Measurements from ENCODE around the gene PHEX. TPM values are rescaled to one million over a fixed set of nuclear protein-coding genes. Genes with fewer than 3 reads are reported as not detected.

PHEX gene
- total RNA-seq, result under 1 TPM in 1 of 4 donors, not detected in 3; 0.05 TPM

DNA sequence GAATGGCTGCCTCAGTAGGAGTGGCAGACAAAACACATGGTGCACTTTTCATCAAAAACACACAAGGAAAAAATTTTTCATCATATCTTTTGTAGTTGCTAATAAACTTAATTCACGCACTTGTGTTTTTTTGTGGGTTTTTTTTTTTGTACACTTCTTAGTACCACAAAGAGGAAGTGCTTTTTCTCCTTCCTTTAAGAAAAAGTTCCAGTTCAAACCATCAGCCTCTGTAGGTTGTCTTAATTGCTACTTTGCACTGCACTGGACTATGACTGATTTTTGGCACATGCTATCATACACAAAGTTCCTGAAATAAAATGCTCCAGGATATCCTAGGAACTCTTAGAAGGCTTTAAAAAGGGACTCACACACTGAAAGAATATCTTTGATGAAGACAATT is at the start of gene PHEX:
TSS of gene PHEX (plus strand) at position 242 of the 400 bp plus-strand sequence. CDS start 681 bp downstream, outside the sequence.
- no peak for ATAC-seq
- in situ Hi-C loops (cut with MboI; ENCODE audit: low sequenced_read_pairs in 4 of 4), result no loop called here
- intact Hi-C loops (cut with DNase I; ENCODE audit: low total_unique reads), result no loop called here

DNA sequence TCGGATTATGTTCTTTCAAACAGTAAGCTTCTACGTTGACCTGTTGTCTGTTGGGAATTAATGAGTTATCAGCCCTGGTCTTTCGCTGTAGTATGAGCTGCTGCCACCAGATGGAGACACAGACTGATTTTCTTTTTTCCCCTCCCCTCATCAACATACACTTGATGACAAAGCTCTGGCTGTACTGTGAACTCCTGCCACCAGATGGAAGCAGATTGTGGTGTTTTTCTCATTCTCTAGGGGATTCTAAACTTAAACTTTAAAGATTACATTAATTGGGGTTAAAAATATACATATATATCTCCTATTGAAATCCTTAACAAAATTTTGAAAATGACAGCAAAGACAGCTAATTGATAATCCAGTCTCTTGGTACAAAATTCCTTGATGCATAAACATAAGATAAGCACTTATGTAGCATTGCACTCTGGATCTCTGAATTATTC is 46.8 kb upstream of the PHEX start:
- Histone ChIP-seq H3K27ac (no peak overlapping the region), H3K36me3 (no peaks in the 10 kb centered on the region), H3K4me1 (no peaks in the 10 kb centered on the region), H3K9me3 (no peaks in the 10 kb centered on the region), H3K27me3 (no peaks in the 10 kb centered on the region), H3K4me3 (no peak overlapping the region)
- DNase-seq, result peak in 1 of 2 donors; percentile 38
- peak; percentile 83 to 94 for ATAC-seq
- TF ChIP-seq, protein P1, sequence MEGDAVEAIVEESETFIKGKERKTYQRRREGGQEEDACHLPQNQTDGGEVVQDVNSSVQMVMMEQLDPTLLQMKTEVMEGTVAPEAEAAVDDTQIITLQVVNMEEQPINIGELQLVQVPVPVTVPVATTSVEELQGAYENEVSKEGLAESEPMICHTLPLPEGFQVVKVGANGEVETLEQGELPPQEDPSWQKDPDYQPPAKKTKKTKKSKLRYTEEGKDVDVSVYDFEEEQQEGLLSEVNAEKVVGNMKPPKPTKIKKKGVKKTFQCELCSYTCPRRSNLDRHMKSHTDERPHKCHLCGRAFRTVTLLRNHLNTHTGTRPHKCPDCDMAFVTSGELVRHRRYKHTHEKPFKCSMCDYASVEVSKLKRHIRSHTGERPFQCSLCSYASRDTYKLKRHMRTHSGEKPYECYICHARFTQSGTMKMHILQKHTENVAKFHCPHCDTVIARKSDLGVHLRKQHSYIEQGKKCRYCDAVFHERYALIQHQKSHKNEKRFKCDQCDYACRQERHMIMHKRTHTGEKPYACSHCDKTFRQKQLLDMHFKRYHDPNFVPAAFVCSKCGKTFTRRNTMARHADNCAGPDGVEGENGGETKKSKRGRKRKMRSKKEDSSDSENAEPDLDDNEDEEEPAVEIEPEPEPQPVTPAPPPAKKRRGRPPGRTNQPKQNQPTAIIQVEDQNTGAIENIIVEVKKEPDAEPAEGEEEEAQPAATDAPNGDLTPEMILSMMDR (IDR thresholded peaks at IDR 0.05 in 4 of 5, conservative IDR thresholded peaks at IDR 0.05 in 1 of 5), result peak; percentile 71 to 83 (median 75)
- no peak for TF ChIP-seq POLR2A (IDR thresholded peaks at IDR 0.05)
- intact Hi-C loops (cut with DNase I; ENCODE audit: low total_unique reads) (loop anchor here (5.0 to 10.0 kb wide), 2 partner anchors 149 to 207 kb away; no protein-coding TSS in a partner anchor), in situ Hi-C loops (cut with MboI; ENCODE audit: low sequenced_read_pairs in 4 of 4) (loop anchor here in 2 of 4 donors (10.0 to 25.0 kb wide), 2 partner anchors 202 to 209 kb away; no protein-coding TSS in a partner anchor)

More for the DNA sequence above, at the start of gene PHEX:
- Histone ChIP-seq H3K27ac (no peak within 1 kb of the TSS), H3K9me3 (no peaks in the 10 kb centered on the region), H3K4me3 (no peak within 1 kb of the TSS), H3K36me3 (no peaks in the 10 kb centered on the region), H3K27me3 (no peaks in the 10 kb centered on the region), H3K4me1 (no peaks in the 10 kb centered on the region)
- DNase-seq, result no peak
- TF ChIP-seq POLR2A (IDR thresholded peaks at IDR 0.05), result no peak

DNA sequence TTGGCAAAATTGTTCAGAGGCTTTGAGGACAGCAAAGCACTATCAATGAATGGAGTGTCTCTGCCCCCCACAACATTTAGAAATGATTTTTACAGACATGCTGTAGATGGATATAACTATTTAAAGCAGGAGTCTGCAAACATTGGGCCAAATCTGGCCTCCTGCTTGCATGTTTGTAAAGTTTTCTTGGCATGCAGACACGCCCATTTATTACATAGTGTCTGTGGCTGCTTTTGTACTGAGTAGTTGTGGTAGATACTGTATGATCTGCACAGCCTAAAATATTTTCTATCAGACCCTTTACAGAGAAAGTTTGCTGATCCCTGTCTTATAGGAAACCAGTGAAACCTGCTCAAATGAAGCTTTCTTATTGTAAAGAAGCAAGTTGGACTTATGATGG is 45.5 kb upstream of the PHEX start:
- DNase-seq (no peak), ATAC-seq (no peak)
- Histone ChIP-seq H3K27ac (no peak overlapping the region), H3K4me3 (no peak overlapping the region), H3K36me3 (no peaks in the 10 kb centered on the region), H3K9me3 (no peaks in the 10 kb centered on the region), H3K27me3 (no peaks in the 10 kb centered on the region), H3K4me1 (no peaks in the 10 kb centered on the region)
- intact Hi-C loops (cut with DNase I; ENCODE audit: low total_unique reads) (loop anchor here (5.0 to 10.0 kb wide), 2 partner anchors 148 to 206 kb away; no protein-coding TSS in a partner anchor), in situ Hi-C loops (cut with MboI; ENCODE audit: low sequenced_read_pairs in 4 of 4) (loop anchor here in 2 of 4 donors (10.0 to 25.0 kb wide), 2 partner anchors 201 to 208 kb away; no protein-coding TSS in a partner anchor)
- TF ChIP-seq, protein P1 (IDR thresholded peaks at IDR 0.05 in 4 of 5, conservative IDR thresholded peaks at IDR 0.05 in 1 of 5), result no peak
- TF ChIP-seq POLR2A (IDR thresholded peaks at IDR 0.05), result no peak

DNA sequence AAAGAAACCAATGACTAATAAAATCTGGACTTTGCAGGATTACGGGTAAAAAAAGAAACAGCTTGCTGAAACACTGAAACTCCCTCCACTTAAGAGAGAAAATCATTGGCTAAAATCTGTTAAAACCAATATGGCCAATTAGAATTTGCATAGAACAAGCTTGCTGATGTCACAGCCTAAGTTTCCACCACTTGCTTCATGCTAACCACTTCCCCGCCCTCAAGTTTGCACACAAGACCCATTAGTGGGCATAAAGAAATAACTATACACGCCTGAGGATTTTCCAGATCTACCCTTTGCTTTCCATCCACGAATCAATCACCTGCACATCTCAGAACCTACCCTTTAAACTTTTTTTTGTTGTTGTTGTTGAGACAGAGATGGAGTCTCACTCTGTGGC is 42.7 kb upstream of the PHEX start:
- intact Hi-C loops (cut with DNase I; ENCODE audit: low total_unique reads), result loop anchor here (5.0 to 10.0 kb wide), 2 partner anchors 145 to 203 kb away; no protein-coding TSS in a partner anchor
- no peaks in the 10 kb centered on the region for H3K4me1 ChIP-seq

DNA sequence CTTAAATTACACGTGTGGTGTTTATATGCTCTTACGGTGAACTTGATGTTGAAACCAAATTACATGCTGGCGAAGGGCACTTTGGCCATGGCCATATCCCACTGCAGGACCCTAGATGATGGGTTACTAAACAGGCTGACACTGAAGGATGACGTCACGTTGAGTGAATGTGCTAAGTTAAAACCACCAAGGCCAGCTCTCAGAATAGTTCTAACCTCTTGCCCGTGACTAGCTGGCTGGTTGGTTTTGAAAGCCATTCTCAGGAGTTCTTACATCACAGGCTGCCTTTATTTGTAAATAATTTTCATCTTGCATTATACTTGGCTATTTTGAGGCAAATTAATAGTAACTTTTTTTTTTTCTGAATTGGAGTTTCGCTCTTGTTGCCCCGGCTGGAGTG is 41.3 kb upstream of the PHEX start:
- H3K9me3 ChIP-seq, result no peaks in the 10 kb centered on the region
- in situ Hi-C loops (cut with MboI; ENCODE audit: low sequenced_read_pairs in 4 of 4) (loop anchor here in 1 of 4 donors (25.0 kb wide), 1 partner anchor 196 kb away; no protein-coding TSS in a partner anchor), intact Hi-C loops (cut with DNase I; ENCODE audit: low total_unique reads) (no loop called here)
- H3K4me1 ChIP-seq, result no peaks in the 10 kb centered on the region
- H3K4me3 ChIP-seq, result no peak overlapping the region
- H3K27me3 ChIP-seq, result no peaks in the 10 kb centered on the region
- no peak for DNase-seq
- H3K27ac ChIP-seq, result no peak overlapping the region
- H3K36me3 ChIP-seq, result no peaks in the 10 kb centered on the region
- no peak for TF ChIP-seq POLR2A (IDR thresholded peaks at IDR 0.05)
- TF ChIP-seq, protein P1 (IDR thresholded peaks at IDR 0.05 in 4 of 5, conservative IDR thresholded peaks at IDR 0.05 in 1 of 5), result no peak
- ATAC-seq, result no peak

More for the DNA sequence above, 42.7 kb upstream of the PHEX start:
- in situ Hi-C loops (cut with MboI; ENCODE audit: low sequenced_read_pairs in 4 of 4), result loop anchor here in 2 of 4 donors (10.0 to 25.0 kb wide), 2 partner anchors 198 to 205 kb away; no protein-coding TSS in a partner anchor
- no peak overlapping the region for H3K27ac ChIP-seq
- H3K36me3 ChIP-seq, result no peaks in the 10 kb centered on the region
- H3K27me3 ChIP-seq, result no peaks in the 10 kb centered on the region
- TF ChIP-seq POLR2A (IDR thresholded peaks at IDR 0.05), result no peak
- TF ChIP-seq, protein P1 (IDR thresholded peaks at IDR 0.05 in 4 of 5, conservative IDR thresholded peaks at IDR 0.05 in 1 of 5), result no peak
- no peaks in the 10 kb centered on the region for H3K9me3 ChIP-seq
- DNase-seq (no peak), ATAC-seq (no peak)
- no peak overlapping the region for H3K4me3 ChIP-seq

Measured in gastrocnemius medialis (tissue), 4 donors.